Activated CD4-positive, alpha-beta T cell treated with anti-CD3 and anti-CD28 coated beads, Interleukin-2, amount 50 U/mL, for 4 hours (primary cell): Measurements from ENCODE around the gene VPS8.
"Not testable (repeated sequence)": the region's sequence is repeated elsewhere in the genome, so short reads cannot be mapped to it uniquely, and the experiment has no call there.

Experiments used
- DNase-seq, 2 experiments: peaks; one replicate each; pipeline ENCODE4 v3.0.0-alpha.2; 2020

The VPS8 gene

DNA sequence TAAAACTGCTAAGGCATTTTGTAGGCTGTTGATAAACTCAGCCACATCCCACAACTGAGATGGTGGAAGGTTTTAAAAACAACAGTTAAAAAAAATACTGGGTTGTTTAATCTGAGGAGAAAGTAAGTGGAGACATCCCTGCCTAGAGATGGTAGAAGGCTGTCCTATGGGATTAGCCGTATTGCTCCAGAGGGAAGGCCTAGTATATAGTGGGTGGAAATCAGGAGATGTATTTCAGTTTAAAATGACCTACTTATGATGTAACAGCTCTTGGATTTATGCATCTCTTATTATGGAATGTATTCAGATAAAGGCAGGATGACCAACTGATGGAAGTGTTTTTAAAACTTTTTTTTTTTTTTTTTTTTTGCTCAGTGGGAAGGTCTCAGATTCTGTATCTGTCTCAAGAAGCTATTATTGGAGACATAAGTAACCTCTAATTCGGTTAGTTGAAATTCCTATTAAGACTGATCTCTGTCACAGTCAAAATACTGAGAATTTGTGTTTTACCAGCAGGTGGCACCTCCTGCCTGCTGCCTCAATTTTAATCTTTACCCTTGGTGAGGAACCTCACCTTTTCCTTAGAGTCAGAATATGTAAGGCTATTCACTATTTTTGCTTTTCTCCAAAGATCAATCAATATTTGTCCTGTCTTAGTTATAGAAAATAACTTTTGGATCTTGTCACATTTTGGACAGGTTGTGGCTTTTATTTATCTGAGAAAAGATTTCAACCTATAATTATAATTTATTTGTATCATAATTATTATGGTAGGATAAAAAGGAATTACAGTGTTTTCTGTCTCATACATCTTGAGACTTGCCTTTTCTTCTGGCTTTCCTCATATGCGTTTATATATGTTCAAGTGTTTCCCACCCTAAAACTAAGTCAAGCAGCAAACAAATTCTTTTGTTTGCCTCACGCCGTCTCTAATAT, 63.0 kb downstream of the VPS8 start:
- DNase-seq: no peak

DNA sequence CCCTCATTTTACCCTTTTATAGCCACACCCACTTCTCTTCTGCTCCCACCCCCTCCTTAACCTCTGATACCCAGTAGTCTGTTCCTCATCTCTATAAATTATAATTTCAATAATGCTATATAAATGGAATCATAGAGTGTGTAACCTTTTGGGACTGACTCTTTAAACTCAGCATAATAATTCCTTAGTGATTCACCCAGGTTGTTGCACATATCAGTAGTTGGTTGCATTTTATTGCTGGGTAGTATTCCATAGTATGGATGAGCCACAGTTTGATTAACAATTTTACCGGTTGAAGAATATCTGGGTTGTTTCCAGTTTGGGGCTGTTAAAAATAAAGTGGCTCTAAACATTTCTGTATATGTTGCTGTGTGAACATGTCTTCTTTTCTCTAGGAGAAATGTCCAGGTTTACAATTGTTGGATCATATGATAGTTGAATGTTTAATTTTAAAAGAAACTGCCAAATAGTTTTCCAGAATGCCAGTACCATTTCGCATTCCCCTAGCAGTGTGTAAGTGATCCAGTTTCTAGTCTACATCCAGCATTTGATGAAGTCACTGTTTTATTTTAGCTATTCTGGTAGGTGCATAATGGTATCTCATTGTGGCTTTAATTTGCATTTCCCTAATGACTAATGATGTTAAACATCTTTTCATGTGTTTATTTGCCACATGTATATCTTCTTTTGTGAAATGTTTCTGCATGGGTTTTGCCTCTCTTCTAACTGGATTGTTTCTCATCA, 68.5 kb downstream of the VPS8 start:
- DNase-seq: no peak

DNA sequence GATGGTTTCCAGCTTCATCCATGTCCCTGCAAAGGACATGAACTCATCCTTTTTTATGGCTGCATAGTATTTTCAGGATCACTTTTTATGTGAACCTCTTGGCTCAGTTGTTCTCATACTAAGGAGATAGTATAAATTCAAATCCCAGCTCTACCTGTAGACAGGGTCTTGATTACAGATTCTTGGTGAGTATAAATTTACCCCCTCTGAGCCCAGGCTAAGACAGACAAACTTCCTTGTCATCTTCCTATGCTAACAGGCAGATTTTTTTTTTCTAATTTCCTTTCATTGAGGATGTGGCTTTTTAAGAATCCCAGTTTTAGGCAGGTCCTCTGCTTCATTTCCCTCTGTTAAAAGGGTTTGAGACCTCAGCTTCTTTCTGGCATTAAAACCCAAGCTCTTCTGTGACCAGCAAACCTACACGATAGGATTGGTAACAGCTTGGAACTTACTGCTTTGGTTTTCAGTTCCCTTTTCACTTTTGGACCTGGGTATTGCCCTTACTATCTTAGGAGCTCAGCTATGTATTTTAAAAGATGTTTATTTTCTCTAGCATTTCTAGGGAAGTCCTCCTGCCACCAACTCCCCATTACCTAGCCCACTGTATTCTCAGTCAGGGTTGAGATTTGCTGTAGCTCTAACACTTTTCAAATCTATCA, 72.5 kb downstream of the VPS8 start:
- DNase-seq: no peak

DNA sequence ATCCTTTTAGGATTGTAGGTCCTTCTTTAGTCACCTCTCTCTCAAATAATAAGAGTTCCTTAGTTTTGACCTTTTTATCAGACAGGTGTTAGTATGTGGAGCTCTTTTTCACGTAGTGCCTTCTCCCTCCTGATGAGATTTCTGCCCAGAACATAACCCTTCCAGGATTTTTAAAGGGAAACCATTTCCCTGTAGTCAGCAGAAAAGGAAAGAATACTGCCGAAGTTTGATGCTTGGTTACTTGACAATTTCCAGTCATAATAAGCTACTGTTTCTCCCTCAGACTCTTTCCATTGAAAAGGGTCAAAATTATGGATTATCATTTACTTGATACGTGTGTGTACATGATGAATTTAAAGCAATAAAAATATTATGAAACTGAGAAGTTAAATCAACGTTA, 73.1 kb downstream of the VPS8 start:
- no peak for DNase-seq

- DNase-seq: no peak
Measured at GRCh38 chr3:184887574-184887973, 75.6 kb downstream of the VPS8 start.

DNA sequence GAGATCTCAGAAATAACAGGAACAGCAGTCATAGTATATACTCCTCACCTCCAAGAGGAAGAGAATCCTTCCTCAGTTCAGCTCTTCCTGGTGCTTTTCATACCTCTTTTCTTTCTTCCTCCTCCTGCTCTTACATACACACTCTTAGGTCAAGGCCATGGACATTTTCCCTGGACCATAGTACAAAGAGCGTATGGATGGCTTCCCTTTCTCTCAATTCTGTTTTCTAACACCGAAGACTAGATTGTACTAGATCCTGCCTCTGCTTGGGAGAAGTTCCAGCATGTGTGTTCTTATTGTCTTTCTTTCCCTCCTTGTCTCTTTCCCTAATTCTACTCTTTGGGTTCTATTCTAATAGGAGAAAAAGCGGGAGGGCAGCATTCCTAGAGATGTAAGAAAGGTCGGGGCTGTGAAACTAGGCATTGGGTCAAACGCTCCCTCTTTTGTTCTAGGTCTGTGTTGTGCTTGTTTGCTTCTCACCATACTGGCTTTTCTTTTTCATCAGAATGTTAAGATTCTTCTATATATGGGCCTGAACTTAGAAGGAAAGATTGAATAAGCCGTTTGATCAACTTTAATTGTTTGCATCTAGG, 77.4 kb downstream of the VPS8 start:
- no peak for DNase-seq

- DNase-seq: no peak
Measured at GRCh38 chr3:184894051-184894450, 82.1 kb downstream of the VPS8 start.

DNA sequence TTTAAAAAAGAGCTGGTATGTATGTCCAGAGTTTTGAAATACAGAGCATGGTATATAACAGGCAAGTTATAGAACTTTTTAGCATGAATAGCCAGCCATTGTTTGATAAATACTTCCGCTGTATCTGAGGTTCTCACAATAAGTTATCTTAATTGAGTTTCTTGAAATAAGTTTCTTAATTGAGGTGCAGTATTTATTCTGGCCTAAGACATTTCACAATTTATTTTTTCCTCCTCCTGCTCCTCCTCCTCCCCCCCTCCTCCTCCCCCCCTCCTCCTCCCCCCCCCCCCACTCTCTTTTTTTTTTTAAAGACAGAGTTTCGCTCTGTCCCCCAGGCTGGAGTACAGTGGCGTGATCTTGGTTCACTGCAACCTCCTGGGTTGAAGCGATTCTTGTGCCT, 83.4 kb downstream of the VPS8 start:
- no peak for DNase-seq

DNA sequence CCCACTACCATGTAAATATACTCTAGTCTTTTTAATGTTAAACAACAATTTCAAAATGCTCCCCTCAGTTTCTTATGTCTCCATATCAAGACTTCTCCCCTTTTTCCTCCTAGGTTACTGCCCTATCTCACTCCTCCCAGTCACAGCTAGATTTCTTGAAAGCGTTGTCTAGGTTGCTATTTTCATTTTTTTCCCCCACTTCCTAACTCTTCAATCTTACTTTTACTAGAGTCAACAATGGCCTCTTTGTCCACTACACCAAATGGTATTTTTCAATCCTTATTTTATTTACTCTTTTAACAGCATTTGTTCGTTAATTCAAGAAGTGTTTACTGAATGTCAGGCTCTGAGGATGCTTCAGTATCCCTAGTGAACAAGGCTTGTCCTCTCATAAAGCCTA, 84.4 kb downstream of the VPS8 start:
- no peak for DNase-seq

GRCh38 chr3:184899953-184900595, 88.1 kb downstream of the VPS8 start:
- DNase-seq: no peak

DNA sequence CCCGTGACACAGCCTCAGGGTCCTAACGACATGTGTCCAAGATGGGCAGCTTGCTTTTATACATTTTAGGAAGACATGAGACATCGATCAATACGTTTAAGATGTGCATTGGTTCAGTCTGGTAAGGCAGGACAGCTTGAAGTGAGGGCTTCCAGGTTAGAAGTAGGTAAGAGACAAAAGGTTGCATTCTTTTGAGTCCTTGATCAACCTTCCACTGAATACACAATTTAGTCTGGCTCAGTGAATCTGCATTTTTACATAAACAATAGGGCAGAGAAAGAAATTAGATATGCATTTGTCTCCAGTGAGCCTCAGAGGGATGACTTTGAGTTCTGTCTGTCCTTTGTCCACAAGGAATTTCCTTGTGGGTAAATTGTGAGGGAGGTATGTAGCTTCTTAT, 95.1 kb downstream of the VPS8 start:
- DNase-seq: not testable (repeated sequence)

- no peak for DNase-seq
Measured at GRCh38 chr3:184907681-184908649, 96.0 kb downstream of the VPS8 start.

GRCh38 chr3:184908859-184909258, 96.9 kb downstream of the VPS8 start:
- DNase-seq: no peak

DNA sequence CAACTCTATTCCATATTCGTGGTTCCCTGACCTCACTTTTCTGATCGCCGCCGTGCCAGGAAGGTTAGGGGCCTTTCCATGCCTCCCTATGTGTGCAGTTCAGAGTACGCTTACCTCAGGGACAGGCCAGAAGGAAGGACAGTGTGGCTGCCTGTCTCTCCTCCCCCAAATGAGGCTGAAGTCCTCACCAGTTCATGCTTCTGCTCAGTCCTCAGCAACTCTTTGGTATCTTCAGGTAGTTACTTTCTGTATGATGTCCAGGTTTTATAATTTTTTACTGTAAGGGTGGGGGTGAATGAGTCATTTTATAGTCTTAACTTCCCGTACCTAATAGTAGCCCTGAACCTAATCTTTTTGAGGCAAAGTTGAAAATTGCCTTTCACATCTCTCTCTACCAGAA, 98.7 kb downstream of the VPS8 start:
- no peak for DNase-seq

DNA sequence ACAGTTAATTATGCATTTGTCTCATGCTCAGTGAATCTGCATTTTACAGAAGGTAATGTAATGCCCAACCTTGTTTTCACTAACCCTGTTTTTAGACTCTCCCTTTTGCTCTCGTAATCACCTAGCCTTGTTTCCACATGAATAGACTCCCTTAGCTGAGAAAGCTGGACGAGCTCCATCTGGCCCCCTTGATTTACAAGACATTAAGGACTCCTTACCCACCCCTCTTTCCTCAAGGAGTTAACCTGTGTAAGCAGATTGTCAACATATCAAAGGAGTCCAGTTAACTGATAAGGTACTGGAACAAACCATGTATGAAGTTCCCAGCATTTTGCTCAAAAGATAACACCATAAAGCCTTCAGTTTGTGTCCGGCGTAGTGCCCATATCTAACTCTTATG, 99.6 kb downstream of the VPS8 start:
- DNase-seq: no peak

- DNase-seq: no peak
Measured at GRCh38 chr3:184912163-184912562, 100.2 kb downstream of the VPS8 start.

DNA sequence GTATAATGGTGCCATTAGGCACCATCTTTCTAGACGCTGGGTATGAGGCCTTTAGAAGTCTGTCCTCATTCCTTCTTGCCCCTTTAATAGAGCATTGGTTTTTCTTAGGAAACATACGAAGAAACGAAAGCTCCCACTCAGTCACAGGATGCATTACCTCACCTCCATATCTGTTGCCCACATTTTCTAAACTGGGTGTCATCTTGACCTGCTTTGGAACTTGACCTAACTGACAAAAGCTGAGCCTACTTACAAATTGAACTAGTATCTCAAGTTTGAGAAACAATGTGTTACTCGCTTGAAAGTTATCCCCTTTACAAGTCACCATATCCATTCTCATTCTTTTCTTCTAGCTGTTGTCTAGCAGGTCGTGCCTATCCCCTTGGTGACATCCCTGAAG, 102.7 kb downstream of the VPS8 start:
- DNase-seq: no peak

DNA sequence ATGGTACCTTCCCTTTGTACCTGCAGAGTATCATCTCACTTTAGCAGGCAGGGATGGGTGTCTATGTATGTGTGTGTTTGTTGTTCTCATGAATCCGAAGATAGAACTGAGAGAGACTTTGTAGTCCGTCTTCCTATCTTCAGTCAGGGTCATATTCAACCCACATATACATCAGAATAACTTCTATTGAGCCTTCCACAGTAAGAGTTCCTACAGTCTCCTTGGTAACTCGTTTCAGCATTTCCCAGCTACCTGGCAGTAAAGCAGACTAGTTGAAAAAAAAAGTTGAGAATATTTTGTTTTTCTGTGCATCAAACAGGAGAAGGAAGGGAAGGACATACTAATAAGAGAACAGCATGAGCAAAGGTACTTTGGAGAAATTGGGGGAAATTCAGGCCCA, 106.8 kb downstream of the VPS8 start:
- DNase-seq: no peak

- DNase-seq: no peak
Measured at GRCh38 chr3:184919651-184920050, 107.7 kb downstream of the VPS8 start.

GRCh38 chr3:184924547-184924946, 112.6 kb downstream of the VPS8 start:
- no peak for DNase-seq

GRCh38 chr3:184927796-184928315, 115.9 kb downstream of the VPS8 start:
- DNase-seq: no peak
